ENCODE measurements around the gene ITGB4.

DNA sequence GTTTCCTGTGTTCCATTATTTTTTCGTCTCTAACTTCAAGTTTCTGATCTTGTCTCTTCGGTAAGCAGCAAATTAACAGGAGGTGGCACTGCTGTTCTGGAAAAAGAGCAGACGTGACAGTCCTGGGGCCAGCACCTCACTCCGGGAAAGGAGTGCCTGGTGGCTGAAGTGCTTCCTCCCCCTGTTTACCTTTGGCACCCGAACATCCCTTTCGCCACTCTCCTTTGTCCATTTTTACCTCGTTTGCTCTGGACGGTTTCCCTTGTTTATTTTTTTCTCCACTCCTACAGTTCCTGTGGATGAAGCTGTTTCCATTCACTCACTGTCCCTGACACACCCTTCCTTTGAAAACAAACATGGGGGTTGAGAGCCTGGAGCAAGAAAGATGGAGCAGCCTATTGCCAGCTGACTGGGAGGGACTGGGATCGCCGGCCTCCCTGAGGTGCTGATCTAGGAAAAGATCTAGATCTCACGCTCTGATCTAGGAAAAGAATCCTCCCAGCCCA lies 41.5 kb upstream of the ITGB4 start:
- TF ChIP-seq GATA2 (IDR thresholded peaks at IDR 0.05; ENCODE audit: insufficient read depth, insufficient read length, low read depth, low read length) (peak; percentile 46), POLR2A (IDR thresholded peaks at IDR 0.05; ENCODE audit: low read depth, low read length) (no peak), POLR2AphosphoS5 (IDR thresholded peaks at IDR 0.05; ENCODE audit: insufficient read depth, low read depth, low read length) (peak; percentile 55), EZH2 (IDR thresholded peaks at IDR 0.05; ENCODE audit: borderline replicate concordance, low read depth, low read length, severe bottlenecking) (no peak), MYC (IDR thresholded peaks at IDR 0.05; ENCODE audit: low read depth, low read length) (no peak), FOS (IDR thresholded peaks at IDR 0.05; ENCODE audit: borderline replicate concordance, insufficient read depth, low read length) (peak; percentile 27), JUN (IDR thresholded peaks at IDR 0.05; ENCODE audit: borderline replicate concordance, insufficient read depth, insufficient read length, low read depth) (no peak)
- TF ChIP-seq, protein P1, sequence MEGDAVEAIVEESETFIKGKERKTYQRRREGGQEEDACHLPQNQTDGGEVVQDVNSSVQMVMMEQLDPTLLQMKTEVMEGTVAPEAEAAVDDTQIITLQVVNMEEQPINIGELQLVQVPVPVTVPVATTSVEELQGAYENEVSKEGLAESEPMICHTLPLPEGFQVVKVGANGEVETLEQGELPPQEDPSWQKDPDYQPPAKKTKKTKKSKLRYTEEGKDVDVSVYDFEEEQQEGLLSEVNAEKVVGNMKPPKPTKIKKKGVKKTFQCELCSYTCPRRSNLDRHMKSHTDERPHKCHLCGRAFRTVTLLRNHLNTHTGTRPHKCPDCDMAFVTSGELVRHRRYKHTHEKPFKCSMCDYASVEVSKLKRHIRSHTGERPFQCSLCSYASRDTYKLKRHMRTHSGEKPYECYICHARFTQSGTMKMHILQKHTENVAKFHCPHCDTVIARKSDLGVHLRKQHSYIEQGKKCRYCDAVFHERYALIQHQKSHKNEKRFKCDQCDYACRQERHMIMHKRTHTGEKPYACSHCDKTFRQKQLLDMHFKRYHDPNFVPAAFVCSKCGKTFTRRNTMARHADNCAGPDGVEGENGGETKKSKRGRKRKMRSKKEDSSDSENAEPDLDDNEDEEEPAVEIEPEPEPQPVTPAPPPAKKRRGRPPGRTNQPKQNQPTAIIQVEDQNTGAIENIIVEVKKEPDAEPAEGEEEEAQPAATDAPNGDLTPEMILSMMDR (IDR thresholded peaks at IDR 0.05; ENCODE audit: extremely low read depth in 1 of 2, insufficient read depth in 1 of 2, low read depth in 1 of 2, low read length in 2 of 2) = peak; percentile 33 to 39
- TF ChIP-seq, protein P2, sequence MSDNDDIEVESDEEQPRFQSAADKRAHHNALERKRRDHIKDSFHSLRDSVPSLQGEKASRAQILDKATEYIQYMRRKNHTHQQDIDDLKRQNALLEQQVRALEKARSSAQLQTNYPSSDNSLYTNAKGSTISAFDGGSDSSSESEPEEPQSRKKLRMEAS (IDR thresholded peaks at IDR 0.05; ENCODE audit: insufficient read depth, insufficient read length) = no peak
